ENCODE results near the gene IGFBP7.
"Not testable (repeated sequence)": the region's sequence is repeated elsewhere in the genome, so short reads cannot be mapped to it uniquely, and the experiment has no call there.

IGFBP7 gene

GRCh38 chr4:57048590-57049304, 61.4 kb downstream of the IGFBP7 start:
- Histone ChIP-seq H3K27me3 (ENCODE audit: low read depth, low read length) (no peaks in the 10 kb centered on the region), H3K4me1 (ENCODE audit: control insufficient read depth in 1 of 2, insufficient read depth in 2 of 2, low read length in 2 of 2) (peaks cover 13 to 16% of the 10 kb centered on the region in 2 donors), H3K9me3 (ENCODE audit: control insufficient read depth in 1 of 2, low read length in 2 of 2) (no peaks in the 10 kb centered on the region), H3K4me3 (ENCODE audit: low read depth in 1 of 2, low read length in 2 of 2) (no peak overlapping the region), H3K36me3 (ENCODE audit: control insufficient read depth in 1 of 2, insufficient read depth in 2 of 2, low read length in 2 of 2) (no peaks in the 10 kb centered on the region), H3K27ac (ENCODE audit: low read length) (no peak overlapping the region)

- H3K9me3 ChIP-seq (ENCODE audit: control insufficient read depth in 1 of 2, low read length in 2 of 2); H3K36me3 ChIP-seq (ENCODE audit: control insufficient read depth in 1 of 2, insufficient read depth in 2 of 2, low read length in 2 of 2); H3K27ac ChIP-seq (ENCODE audit: low read length); H3K27me3 ChIP-seq (ENCODE audit: low read depth, low read length); H3K4me3 ChIP-seq (ENCODE audit: low read depth in 1 of 2, low read length in 2 of 2): not testable (repeated sequence)
- H3K4me1 ChIP-seq (ENCODE audit: control insufficient read depth in 1 of 2, insufficient read depth in 2 of 2, low read length in 2 of 2), result peaks cover 15 to 16% of the 10 kb centered on the region in 2 donors
These were observed 63.1 kb downstream of the IGFBP7 start for GRCh38 chr4:57047046-57047445.

- Histone ChIP-seq H3K4me1 (ENCODE audit: control insufficient read depth in 1 of 2, insufficient read depth in 2 of 2, low read length in 2 of 2) (peaks cover 15 to 16% of the 10 kb centered on the region in 2 donors), H3K36me3 (ENCODE audit: control insufficient read depth in 1 of 2, insufficient read depth in 2 of 2, low read length in 2 of 2) (peaks cover 0 to 11% of the 10 kb centered on the region in 2 donors), H3K9me3 (ENCODE audit: control insufficient read depth in 1 of 2, low read length in 2 of 2) (no peaks in the 10 kb centered on the region), H3K27ac (ENCODE audit: low read length) (peak overlapping the region; percentile 62), H3K27me3 (ENCODE audit: low read depth, low read length) (no peaks in the 10 kb centered on the region), H3K4me3 (ENCODE audit: low read depth in 1 of 2, low read length in 2 of 2) (no peak overlapping the region)
These were observed 65.2 kb downstream of the IGFBP7 start for GRCh38 chr4:57044996-57045395.

GRCh38 chr4:57044279-57044678, 65.9 kb downstream of the IGFBP7 start:
- Histone ChIP-seq H3K27ac (ENCODE audit: low read length) (peak overlapping the region; percentile 85), H3K9me3 (ENCODE audit: control insufficient read depth in 1 of 2, low read length in 2 of 2) (no peaks in the 10 kb centered on the region), H3K4me3 (ENCODE audit: low read depth in 1 of 2, low read length in 2 of 2) (no peak overlapping the region), H3K27me3 (ENCODE audit: low read depth, low read length) (no peaks in the 10 kb centered on the region), H3K4me1 (ENCODE audit: control insufficient read depth in 1 of 2, insufficient read depth in 2 of 2, low read length in 2 of 2) (peaks cover 15 to 16% of the 10 kb centered on the region in 2 donors), H3K36me3 (ENCODE audit: control insufficient read depth in 1 of 2, insufficient read depth in 2 of 2, low read length in 2 of 2) (peaks cover 0 to 11% of the 10 kb centered on the region in 2 donors)

GRCh38 chr4:57043347-57044251, 66.6 kb downstream of the IGFBP7 start:
- Histone ChIP-seq H3K27me3 (ENCODE audit: low read depth, low read length) (no peaks in the 10 kb centered on the region), H3K4me1 (ENCODE audit: control insufficient read depth in 1 of 2, insufficient read depth in 2 of 2, low read length in 2 of 2) (peaks cover 15 to 16% of the 10 kb centered on the region in 2 donors), H3K36me3 (ENCODE audit: control insufficient read depth in 1 of 2, insufficient read depth in 2 of 2, low read length in 2 of 2) (peaks cover 0 to 11% of the 10 kb centered on the region in 2 donors), H3K9me3 (ENCODE audit: control insufficient read depth in 1 of 2, low read length in 2 of 2) (no peaks in the 10 kb centered on the region), H3K4me3 (ENCODE audit: low read depth in 1 of 2, low read length in 2 of 2) (no peak overlapping the region), H3K27ac (ENCODE audit: low read length) (peak overlapping the region; percentile 85)

GRCh38 chr4:57042711-57043169, 67.4 kb downstream of the IGFBP7 start:
- no peaks in the 10 kb centered on the region for H3K9me3 ChIP-seq (ENCODE audit: control insufficient read depth in 1 of 2, low read length in 2 of 2)
- peak overlapping the region; percentile 85 for H3K27ac ChIP-seq (ENCODE audit: low read length)
- H3K27me3 ChIP-seq (ENCODE audit: low read depth, low read length), result no peaks in the 10 kb centered on the region
- H3K4me3 ChIP-seq (ENCODE audit: low read depth in 1 of 2, low read length in 2 of 2), result no peak overlapping the region
- peaks cover 0 to 11% of the 10 kb centered on the region in 2 donors for H3K36me3 ChIP-seq (ENCODE audit: control insufficient read depth in 1 of 2, insufficient read depth in 2 of 2, low read length in 2 of 2)
- H3K4me1 ChIP-seq (ENCODE audit: control insufficient read depth in 1 of 2, insufficient read depth in 2 of 2, low read length in 2 of 2), result peaks cover 16 to 23% of the 10 kb centered on the region in 2 donors

- Histone ChIP-seq H3K4me1 (ENCODE audit: control insufficient read depth in 1 of 2, insufficient read depth in 2 of 2, low read length in 2 of 2) (peaks cover 10 to 20% of the 10 kb centered on the region in 2 donors), H3K27ac (ENCODE audit: low read length) (no peak overlapping the region), H3K4me3 (ENCODE audit: low read depth in 1 of 2, low read length in 2 of 2) (no peak overlapping the region)
These were observed 69.2 kb downstream of the IGFBP7 start for GRCh38 chr4:57041020-57041419.

GRCh38 chr4:57040510-57040909, 69.7 kb downstream of the IGFBP7 start:
- Histone ChIP-seq H3K4me3 (ENCODE audit: low read depth in 1 of 2, low read length in 2 of 2) (no peak overlapping the region), H3K27ac (ENCODE audit: low read length) (no peak overlapping the region), H3K4me1 (ENCODE audit: control insufficient read depth in 1 of 2, insufficient read depth in 2 of 2, low read length in 2 of 2) (peaks cover 10 to 16% of the 10 kb centered on the region in 2 donors)

More at GRCh38 chr4:57041020-57041419, 69.2 kb downstream of the IGFBP7 start:
- Histone ChIP-seq H3K36me3 (ENCODE audit: control insufficient read depth in 1 of 2, insufficient read depth in 2 of 2, low read length in 2 of 2) (peaks cover 0 to 11% of the 10 kb centered on the region in 2 donors), H3K9me3 (ENCODE audit: control insufficient read depth in 1 of 2, low read length in 2 of 2) (no peaks in the 10 kb centered on the region), H3K27me3 (ENCODE audit: low read depth, low read length) (no peaks in the 10 kb centered on the region)

GRCh38 chr4:57039345-57039744, 70.8 kb downstream of the IGFBP7 start:
- Histone ChIP-seq H3K36me3 (ENCODE audit: control insufficient read depth in 1 of 2, insufficient read depth in 2 of 2, low read length in 2 of 2) (peaks cover 0 to 16% of the 10 kb centered on the region in 2 donors), H3K27me3 (ENCODE audit: low read depth, low read length) (no peaks in the 10 kb centered on the region), H3K27ac (ENCODE audit: low read length) (no peak overlapping the region), H3K9me3 (ENCODE audit: control insufficient read depth in 1 of 2, low read length in 2 of 2) (no peaks in the 10 kb centered on the region), H3K4me1 (ENCODE audit: control insufficient read depth in 1 of 2, insufficient read depth in 2 of 2, low read length in 2 of 2) (peaks cover 3 to 14% of the 10 kb centered on the region in 2 donors), H3K4me3 (ENCODE audit: low read depth in 1 of 2, low read length in 2 of 2) (no peak overlapping the region)

More at GRCh38 chr4:57040510-57040909, 69.7 kb downstream of the IGFBP7 start:
- Histone ChIP-seq H3K9me3 (ENCODE audit: control insufficient read depth in 1 of 2, low read length in 2 of 2) (no peaks in the 10 kb centered on the region), H3K36me3 (ENCODE audit: control insufficient read depth in 1 of 2, insufficient read depth in 2 of 2, low read length in 2 of 2) (peaks cover 0 to 11% of the 10 kb centered on the region in 2 donors), H3K27me3 (ENCODE audit: low read depth, low read length) (no peaks in the 10 kb centered on the region)

GRCh38 chr4:57037982-57038604, 72.1 kb downstream of the IGFBP7 start:
- H3K27me3 ChIP-seq (ENCODE audit: low read depth, low read length), result no peaks in the 10 kb centered on the region
- peaks cover 2 to 20% of the 10 kb centered on the region in 2 donors for H3K36me3 ChIP-seq (ENCODE audit: control insufficient read depth in 1 of 2, insufficient read depth in 2 of 2, low read length in 2 of 2)
- H3K9me3 ChIP-seq (ENCODE audit: control insufficient read depth in 1 of 2, low read length in 2 of 2), result no peaks in the 10 kb centered on the region
- H3K4me3 ChIP-seq (ENCODE audit: low read depth in 1 of 2, low read length in 2 of 2), result no peak overlapping the region
- H3K4me1 ChIP-seq (ENCODE audit: control insufficient read depth in 1 of 2, insufficient read depth in 2 of 2, low read length in 2 of 2), result peaks cover 0 to 8% of the 10 kb centered on the region in 2 donors
- no peak overlapping the region for H3K27ac ChIP-seq (ENCODE audit: low read length)

- H3K36me3 ChIP-seq (ENCODE audit: control insufficient read depth in 1 of 2, insufficient read depth in 2 of 2, low read length in 2 of 2), result peaks cover 27 to 34% of the 10 kb centered on the region in 2 donors
- H3K27ac ChIP-seq (ENCODE audit: low read length), result no peak overlapping the region
- no peaks in the 10 kb centered on the region for H3K9me3 ChIP-seq (ENCODE audit: control insufficient read depth in 1 of 2, low read length in 2 of 2)
- no peak overlapping the region for H3K4me3 ChIP-seq (ENCODE audit: low read depth in 1 of 2, low read length in 2 of 2)
- H3K27me3 ChIP-seq (ENCODE audit: low read depth, low read length), result no peaks in the 10 kb centered on the region
- H3K4me1 ChIP-seq (ENCODE audit: control insufficient read depth in 1 of 2, insufficient read depth in 2 of 2, low read length in 2 of 2), result peaks cover 0 to 8% of the 10 kb centered on the region in 2 donors
These were observed 75.7 kb downstream of the IGFBP7 start for GRCh38 chr4:57034520-57034919.

Measured in muscle layer of duodenum (tissue), 2 donors.